NCI-H524 treated with DMSO at 0.1 percent for 48 hours (cell line): ENCODE results near the gene GNA14.
"Not testable (repeated sequence)": the region's sequence is repeated elsewhere in the genome, so short reads cannot be mapped to it uniquely, and the experiment has no call there.

ENCODE experiments used
- DNase-seq: peaks from one replicate; lab custom pipeline; 2025; lab: John Stamatoyannopoulos, UW

GNA14 gene

DNA sequence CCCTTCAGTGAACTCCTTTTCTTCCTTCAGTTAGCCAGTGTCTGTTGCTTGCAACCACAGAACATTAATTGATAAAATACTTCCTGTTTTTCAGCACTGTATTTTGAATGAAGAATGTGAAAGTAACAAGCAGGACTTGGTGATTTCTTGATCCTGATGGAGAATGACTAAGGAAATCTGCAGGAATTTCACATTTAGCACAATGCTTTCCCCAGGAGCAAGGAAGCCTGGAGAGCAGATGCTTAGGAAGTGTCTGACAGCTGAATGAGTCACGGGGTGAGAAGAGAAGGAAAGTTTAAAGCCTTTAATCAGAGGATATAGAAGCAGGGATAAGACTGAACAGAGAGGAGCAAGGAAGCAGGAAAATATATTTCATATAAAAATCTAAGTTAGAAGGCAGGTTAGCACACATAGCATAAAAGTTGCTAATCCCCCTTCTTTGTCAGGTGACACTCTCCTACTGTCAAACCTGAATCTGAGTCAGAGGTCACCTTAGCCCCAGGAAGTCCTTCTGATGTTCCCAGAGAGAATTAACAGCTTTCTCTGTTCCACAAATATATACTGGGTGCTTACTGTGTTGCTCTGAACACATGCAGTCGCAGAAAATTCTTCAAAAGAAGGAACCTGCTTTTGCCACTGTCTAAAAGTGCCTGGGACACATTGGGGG, 59.7 kb downstream of the GNA14 start:
- DNase-seq: no peak

DNA sequence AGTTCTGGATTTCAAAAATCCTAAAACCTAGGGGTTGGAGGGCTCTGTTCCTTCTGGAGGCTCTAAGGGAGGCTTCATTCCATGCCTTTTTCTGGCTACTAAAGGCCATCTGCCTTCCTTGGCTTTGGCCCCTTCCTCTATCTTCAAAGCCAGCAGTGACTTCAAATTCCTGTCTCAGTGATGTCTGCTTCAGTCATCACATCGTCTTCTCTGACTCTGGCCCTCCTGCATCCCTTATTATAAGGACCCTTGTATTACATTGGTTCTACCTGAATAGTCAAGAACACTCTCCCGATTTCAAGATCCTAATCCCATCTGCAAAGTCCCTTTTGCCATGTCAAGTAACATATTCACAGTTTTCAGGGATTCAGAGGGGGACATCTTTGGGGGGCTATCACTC, 60.3 kb downstream of the GNA14 start:
- no peak for DNase-seq

GRCh38 chr9:77587042-77587441, 61.1 kb downstream of the GNA14 start:
- DNase-seq: no peak

DNA sequence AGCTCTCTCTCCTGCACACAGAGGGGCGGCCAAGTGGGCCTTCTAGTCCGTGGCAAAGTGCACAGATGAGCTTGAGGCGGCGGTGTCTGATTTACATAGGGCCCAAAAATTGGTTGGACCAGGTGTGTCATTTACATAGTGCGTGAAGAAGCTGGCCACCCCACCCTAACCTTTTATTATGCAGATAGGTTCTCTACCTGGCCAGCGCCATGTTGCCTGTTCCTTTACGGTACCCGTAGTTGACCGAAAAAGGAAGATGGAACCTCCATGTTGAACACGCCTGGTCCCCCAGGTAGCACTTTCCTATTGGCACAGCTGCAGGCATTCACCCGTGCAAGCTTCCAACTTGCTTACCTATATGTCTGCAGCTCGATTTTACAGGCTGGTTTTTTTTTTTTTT, 61.5 kb downstream of the GNA14 start:
- DNase-seq: no peak

DNA sequence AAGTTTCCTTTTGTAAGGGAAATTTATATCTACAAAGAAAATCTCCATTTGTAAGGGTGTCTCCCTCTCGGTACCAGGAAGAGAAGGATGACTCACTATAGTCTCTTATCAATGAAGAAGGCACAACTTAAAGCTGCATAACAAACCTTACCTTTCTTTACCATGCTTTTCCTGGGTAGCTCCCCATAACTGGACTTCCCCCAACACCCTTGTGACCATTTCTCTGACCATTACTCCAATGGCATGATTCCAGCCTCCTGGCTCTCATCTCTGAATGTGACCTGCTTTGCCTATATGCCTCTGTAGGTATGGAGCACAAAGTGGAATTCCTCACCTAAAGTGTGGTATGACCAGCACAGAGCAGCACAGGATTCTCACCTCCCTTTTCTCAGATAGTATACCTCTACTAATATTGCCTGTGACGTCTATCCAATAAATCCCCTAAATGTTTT, 62.8 kb downstream of the GNA14 start:
- DNase-seq: no peak

DNA sequence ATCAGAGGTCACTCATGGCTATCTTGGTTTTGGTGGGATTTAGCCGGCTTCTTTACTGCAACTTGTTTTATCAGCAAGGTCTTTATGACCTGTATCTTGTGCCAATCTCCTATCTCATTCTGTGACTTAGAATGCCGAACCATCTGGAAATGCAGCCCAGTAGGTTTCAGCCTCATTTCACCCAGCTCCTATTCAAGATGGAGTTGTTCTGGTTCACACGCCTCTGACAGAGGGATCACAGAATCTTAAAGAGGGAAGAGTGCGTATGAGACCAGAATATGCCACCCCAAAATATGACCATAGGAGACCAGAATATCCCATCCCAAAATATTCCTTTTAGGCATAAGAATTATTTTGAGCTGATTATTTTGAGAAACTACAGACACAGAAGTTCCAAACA, 63.2 kb downstream of the GNA14 start:
- not testable (repeated sequence) for DNase-seq

DNA sequence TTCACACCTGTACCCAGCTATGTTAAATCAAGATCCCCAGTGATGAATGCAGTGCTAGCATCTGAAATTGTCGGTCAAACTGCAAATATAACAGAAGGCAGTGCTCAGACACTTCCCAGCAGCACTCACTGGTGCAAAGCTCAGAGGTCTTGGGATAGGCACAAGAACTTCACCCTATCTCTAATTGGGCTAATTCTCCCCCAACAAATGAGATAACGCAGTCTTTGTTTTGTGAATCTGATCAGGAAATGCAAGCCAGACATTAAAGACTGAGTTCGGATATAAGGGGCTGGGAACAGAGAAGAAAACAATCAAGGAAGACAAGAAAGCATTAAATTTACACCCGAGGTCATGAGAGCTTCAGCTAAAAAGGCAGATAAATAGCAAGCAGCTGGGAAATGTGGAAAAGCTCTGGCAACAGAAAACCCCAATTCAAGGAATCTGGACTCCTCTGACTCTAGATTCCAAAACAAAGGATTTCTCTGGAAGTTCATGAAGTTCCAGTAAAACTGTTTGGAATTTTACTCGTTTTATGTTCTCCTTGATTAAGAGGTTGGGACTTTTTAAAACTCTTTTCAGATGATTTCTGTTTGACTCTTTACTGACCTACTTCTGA, 65.1 kb downstream of the GNA14 start:
- DNase-seq: no peak

DNA sequence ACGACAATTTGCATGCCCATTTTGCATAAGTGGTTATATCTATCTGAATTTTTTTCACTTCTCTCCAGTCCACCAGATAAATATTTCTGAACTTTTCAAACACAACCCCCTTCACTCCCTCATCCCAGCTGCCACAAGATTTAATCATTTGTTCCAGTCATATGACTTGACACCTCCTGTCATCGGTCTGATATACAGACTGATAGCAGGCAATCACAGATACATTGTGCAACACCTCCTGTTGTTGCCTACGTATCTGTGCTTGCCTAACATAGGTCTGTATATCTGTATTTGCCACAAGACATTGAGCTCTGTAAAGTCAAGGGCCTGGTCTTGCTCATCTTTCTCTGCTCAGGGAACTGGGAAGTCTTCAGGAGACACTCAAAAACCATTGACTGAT, 65.6 kb downstream of the GNA14 start:
- no peak for DNase-seq

GRCh38 chr9:77575785-77576184, 72.3 kb downstream of the GNA14 start:
- no peak for DNase-seq

GRCh38 chr9:77569335-77569734, 78.8 kb downstream of the GNA14 start:
- DNase-seq: no peak

DNA sequence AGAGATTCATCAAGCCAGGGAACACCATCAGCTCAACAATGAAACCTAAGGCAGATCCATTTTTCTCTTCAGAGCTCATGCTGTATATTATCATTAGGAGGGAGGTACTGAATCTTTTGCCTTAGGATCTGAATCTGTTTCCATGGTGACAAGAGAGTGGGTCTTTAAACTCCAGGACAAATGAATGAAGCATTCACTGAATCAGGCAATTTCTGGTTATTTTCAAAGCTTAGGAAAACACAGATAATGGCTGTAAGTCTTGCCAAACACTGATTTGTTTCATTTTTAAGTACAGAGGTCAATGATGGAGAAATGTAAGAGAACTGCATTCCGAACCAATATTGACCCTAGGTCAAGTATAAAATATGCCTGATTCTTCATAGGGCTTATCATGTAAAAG, 84.9 kb downstream of the GNA14 start:
- DNase-seq: no peak

GRCh38 chr9:77562019-77562748, 85.9 kb downstream of the GNA14 start:
- DNase-seq: no peak

- no peak for DNase-seq
Measured at GRCh38 chr9:77561331-77562018, 86.6 kb downstream of the GNA14 start.

GRCh38 chr9:77556396-77556795, 91.7 kb downstream of the GNA14 start:
- no peak for DNase-seq

DNA sequence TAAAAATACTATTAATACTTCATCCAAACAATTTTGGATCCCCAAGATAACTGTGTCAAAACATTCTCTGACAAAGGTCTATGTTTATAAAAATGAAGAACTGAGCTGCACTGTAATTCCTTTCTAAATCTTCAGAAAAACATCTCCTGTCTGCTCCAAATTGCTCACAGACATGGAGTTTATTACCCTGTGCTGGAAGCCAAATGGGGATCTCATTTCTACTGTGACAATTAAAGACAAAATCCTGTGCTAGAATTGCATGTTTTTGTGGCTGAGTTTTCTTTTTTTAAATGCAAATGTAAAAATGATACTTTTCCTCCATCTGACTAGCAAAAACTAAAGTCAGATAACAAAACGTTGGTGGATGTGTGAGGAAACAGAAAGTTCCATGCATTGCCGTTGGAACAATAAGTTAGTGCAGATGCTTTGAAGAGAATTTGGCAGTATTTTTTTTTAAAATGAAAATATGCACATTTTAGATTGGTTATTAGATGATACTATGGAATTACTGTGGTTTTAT, 93.5 kb downstream of the GNA14 start:
- DNase-seq: no peak

DNA sequence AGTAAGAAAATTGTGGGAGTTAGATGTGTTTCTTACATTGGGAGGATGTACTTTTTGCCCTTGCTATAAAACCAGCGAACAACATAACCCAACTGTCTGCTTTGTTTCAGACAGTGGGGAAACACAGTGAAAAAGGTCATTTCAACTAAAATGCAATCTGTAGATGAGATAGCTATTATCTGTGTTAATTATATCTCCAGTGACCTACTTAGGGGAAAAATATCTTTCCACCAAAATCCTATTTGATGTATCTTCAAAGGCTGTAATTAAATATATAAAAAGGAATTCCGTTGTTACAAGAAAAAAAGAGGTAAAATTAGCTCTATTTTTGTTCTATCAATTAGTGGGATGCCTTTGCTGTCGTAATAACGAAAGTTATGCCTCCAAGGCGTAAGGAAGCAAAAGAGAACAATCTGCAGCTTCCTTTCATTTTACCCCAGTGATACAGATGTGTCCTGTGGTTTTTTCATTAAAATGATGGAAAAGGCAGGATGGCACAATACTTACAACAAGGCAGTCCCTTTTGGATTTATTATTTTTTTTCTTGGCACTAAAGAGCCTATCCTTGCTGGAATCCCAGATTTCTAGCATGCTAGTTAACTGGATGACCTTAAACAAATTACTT, 100.9 kb downstream of the GNA14 start:
- no peak for DNase-seq

DNA sequence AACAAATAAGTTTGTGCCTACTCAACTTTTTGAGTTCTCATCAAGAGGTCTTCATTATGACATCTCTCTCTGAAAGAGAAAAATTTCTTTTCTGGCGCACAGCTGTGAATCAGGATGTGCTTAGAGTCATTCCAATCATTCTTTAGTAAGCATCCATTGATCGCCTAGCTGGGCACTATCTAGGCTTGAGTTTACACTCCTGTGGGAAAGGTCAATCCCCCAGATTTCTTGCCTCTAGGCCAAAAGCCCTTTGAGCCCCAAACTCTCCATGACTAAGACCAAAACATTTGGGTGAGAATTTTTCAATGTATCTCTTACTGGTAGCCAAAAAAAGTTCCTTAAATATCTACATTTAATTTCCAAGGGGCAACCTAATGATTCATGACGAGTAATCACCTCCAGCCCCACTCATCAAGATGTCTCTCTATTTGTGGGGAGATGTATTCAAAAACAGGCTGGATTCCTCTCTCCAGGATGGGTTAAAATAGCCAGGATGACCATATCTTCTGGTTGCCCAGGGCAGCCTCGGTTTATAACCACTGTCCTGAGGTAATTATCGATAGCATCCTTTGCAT, 101.7 kb downstream of the GNA14 start:
- DNase-seq: no peak

DNA sequence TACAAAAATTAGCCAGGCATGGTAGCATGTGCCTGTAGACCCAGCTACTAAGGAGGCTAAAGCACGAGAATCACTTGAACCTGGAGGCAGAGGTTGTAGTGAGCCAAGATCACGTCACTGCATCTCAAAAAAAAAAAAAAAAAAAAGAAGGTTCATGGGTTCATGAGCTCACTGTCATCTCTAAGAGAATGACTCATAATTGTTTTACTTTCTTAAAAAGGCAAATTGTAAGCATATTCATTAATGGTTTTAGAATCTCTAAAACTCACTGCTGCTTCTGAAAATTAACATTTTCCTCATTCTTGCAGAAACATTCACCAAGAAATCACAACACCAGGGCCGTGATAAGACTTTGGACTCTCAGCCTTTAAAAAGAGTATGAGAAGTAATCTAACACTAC, 103.6 kb downstream of the GNA14 start:
- no peak for DNase-seq

DNA sequence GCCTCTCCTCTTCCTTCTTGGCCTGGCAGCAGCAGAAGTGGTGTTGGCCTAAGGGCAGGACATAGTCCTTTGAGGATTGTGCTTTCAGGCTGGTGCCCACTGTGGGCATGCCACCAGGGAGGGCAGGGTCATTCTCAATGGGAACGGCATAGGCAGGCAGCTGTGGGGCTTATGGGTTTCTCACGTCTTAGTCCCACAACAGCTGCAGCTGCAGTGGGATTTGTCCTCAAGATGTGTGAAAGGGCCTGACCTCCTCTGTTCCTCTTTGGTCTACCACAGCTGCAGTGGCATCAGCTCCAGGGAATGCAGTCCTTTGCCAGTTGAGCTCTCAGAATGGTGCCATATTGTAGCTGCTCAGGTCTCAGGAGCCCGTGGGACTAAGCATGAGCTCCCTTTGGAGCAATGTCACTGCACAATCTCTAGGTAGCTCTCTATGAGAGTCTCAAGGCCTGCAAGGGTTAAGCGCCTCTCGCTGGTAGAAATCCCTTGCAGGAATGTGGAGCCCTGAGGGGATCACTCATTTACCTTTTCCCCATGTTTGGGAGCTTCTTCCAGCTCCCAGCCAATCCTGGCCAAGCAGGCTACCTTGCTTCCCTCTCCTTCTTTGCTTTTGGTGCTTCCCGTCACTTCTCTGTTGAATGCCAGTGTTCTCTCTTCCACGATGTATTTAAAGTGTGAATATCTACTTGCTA, 104.8 kb downstream of the GNA14 start:
- DNase-seq: no peak

- DNase-seq: no peak
Measured at GRCh38 chr9:77541600-77541999, 106.5 kb downstream of the GNA14 start.

GRCh38 chr9:77541055-77541454, 107.1 kb downstream of the GNA14 start:
- no peak for DNase-seq
